GM13976 (cell line): ENCODE data around the gene PSTK.

Source experiments
- DNase-seq: peaks from one replicate; pipeline ENCODE4 v3.0.0; 2012; ENCODE audit warnings: low spot score
- in situ Hi-C: fragments of 300-500 bp; cut with MboI; formaldehyde crosslinking; loops from one replicate; pipeline ENCODE4 v1.12.0; 2022; ENCODE audit warnings: low sequenced_read_pairs, mixed read lengths, inconsistent platforms; ENCODE audit not compliant: unreplicated experiment
- TF ChIP-seq, protein P1 (sequence below): IDR thresholded peaks from 2 replicates; pipeline ENCODE4 v1.5.1; 2012; ENCODE audit warnings: borderline replicate concordance, mild to moderate bottlenecking; ENCODE audit not compliant: insufficient read depth; ENCODE audit errors: extremely low read depth, missing control alignments, control extremely low read depth

PSTK gene

DNA sequence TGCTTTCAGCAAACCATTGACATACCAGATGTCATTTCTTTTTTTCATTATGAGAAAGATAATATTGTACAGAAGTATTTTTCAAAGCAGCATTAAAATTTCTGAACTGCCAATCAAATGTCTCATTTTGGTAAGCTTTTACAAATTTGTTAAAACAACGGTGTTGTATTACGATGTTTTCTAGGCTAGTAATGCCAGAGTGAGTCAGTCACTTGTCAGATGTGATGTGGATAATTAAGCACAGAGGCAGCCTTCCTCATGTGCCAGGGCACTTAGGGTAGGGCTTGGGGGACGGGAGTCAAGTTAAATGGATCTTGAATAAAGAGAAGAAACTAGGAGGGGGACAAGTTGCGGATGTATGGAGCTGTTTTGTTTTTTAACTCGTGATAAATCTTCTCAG, 10.1 kb downstream of the PSTK start:
- DNase-seq, result no peak
- TF ChIP-seq, protein P1, sequence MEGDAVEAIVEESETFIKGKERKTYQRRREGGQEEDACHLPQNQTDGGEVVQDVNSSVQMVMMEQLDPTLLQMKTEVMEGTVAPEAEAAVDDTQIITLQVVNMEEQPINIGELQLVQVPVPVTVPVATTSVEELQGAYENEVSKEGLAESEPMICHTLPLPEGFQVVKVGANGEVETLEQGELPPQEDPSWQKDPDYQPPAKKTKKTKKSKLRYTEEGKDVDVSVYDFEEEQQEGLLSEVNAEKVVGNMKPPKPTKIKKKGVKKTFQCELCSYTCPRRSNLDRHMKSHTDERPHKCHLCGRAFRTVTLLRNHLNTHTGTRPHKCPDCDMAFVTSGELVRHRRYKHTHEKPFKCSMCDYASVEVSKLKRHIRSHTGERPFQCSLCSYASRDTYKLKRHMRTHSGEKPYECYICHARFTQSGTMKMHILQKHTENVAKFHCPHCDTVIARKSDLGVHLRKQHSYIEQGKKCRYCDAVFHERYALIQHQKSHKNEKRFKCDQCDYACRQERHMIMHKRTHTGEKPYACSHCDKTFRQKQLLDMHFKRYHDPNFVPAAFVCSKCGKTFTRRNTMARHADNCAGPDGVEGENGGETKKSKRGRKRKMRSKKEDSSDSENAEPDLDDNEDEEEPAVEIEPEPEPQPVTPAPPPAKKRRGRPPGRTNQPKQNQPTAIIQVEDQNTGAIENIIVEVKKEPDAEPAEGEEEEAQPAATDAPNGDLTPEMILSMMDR, result no peak
- in situ Hi-C loops, result no loop called here

DNA sequence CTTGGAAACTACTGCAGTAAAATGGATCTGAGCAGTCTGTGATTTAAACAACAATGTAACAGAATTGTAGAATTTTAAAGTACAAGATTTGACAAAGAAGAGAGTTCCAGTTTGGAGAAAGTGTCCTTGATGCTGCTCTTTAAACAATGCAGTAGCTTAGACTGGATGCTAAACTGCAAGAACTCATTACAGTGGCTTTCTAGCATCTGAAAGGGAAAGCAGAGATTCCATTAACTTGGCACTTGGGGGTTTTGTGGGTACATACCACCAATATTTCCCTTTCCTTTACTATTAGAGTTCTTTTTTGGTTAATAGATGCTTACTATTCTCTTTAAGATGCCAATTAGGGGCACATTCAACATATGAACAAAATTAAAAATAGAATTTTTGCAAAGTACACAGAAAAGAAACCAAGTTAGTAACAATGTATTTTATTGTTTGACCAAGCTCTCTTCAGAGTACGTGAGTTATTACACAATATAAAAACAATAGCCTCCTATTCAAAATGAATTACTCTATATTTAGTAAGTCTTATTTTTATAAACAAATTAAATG, 11.9 kb downstream of the PSTK start:
- in situ Hi-C loops, result no loop called here
- no peak for DNase-seq
- TF ChIP-seq, protein P1, result no peak

DNA sequence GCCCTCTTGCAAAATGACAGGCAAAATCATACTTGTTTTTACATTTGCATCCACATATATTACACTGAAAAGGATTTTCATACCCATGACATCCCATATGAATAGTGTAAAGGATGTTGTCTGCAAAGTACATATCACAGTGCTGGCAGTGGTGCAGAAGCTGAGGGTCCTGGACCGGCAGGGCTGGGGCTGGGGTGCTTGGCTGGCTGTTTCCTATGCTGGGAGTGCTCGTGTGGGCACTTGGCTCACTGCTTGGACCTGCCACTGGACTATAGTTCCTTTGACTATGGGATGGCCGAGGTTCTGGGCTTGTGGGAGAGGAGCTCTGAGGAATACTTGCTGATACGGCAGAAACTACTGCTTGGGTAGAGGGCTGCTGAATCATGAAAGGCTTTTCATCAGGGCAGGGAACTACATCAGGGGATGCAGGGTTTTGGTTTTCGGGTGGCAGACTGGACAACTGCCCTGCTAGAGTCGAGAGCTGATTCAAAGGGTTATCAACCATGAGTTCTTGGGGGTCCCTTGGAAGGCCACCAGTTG, 13.7 kb downstream of the PSTK start:
- DNase-seq, result no peak
- TF ChIP-seq, protein P1, result no peak
- in situ Hi-C loops, result no loop called here

DNA sequence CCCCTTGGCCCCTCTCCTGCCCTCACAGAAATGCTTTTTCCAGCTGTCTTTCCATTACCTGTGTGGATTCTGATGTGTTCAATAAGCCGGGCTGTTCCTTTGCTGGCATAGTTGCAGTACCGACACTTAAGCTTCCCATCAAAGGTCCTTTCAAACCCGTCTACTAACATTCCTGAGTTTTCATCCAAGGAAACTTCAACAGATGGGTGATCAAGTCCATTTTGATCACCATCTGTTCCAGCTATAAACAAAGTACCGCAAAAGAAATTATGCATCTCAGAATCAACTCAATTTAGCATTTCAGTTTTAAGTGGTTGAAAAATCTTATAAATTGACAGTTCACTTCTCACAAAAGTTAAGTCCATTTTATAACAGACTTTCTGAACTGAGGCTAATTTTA, 15.7 kb downstream of the PSTK start:
- DNase-seq, result no peak
- TF ChIP-seq, protein P1, result no peak
- in situ Hi-C loops, result no loop called here

DNA sequence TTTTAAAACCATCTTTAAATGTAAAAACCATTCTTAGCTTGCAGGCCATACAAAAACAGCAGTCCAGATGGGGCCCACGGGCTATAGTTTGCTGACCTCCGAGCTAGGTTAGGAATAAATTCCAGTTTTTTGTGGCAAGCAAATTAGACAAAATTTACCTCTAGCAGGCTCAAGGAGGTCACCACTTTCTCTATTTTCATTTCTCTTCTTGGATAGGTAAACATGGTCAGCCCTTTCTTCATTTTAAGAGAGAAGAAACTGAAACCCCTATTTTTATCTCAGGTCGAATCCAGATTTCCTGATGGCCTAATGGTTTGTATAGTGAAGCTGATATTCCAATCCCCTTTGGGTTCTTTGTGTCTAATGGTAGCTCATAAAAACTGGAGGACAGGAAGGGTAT, 17.7 kb downstream of the PSTK start:
- in situ Hi-C loops, result no loop called here
- no peak for DNase-seq
- TF ChIP-seq, protein P1, result no peak

DNA sequence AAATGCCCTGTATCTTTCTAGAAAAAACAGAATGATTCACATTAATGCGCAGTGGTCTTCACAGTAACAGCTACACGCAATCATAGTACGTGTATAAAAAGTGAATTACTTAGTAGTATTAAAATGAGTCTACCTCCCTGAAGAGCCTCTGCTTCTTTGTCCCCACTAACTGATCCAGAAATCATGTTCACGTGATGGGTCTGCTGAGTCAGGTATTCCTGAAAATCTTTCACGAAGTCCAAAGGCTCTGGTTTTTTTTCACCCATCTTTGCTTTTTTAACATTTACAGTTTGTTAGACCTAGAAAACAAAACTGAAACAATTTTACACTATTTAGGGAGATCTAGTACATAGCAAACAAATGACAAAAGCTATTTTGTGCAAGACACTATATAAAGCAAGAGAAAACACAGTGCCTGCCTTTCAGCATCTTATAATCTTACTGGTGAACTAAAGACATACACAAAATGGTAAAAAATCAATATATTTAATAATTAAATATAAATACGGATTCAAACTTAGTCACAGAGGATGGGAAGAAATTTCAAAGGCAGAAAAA, 18.2 kb downstream of the PSTK start:
- TF ChIP-seq, protein P1, result no peak
- in situ Hi-C loops, result no loop called here
- no peak for DNase-seq

DNA sequence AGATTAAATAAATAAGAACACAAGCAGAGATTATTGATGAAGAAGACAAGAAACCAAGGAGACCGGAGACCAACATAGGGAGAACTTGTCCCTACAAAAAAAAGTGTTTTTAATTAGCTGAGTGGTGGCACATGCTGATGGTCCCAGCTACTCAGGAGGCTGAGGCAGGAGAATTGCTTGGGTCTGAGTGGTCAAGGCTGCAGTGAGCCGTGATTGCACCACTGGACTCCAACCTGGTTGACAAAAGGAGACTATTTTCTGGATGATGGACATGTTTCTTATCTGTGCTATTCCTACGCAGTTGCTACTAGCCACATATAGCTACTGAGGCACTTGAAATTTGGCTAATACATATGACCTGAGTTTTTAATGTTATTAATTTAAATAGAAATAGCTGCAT, 18.7 kb downstream of the PSTK start:
- DNase-seq, result no peak
- TF ChIP-seq, protein P1, result no peak
- in situ Hi-C loops, result no loop called here
